CD4-positive, alpha-beta T cell (primary cell): ENCODE measurements around the gene ZNF135. TPM values are rescaled to one million over a fixed set of nuclear protein-coding genes. Genes with fewer than 3 reads are reported as not detected.

Experiments
- ATAC-seq: fragments of 200-7000 bp; cut with Tn5 transposase; one replicate; pipeline ENCODE4 v1.10.0; 2022; ENCODE audit warnings: mild to moderate bottlenecking; ENCODE audit not compliant: poor library complexity
- CTCF ChIA-PET: fragments of 350-600 bp; sonication (Branson Sonifier 250); formaldehyde crosslinking; loops from one replicate; lab custom pipeline; 2021; ENCODE audit warnings: antibody characterized with exemption, inconsistent platforms; lab: Charles Lee
- POLR2A ChIA-PET: fragments of 350-600 bp; sonication (Branson Sonifier 250); formaldehyde crosslinking; loops from one replicate; lab custom pipeline; 2021; ENCODE audit warnings: antibody characterized with exemption, inconsistent platforms; lab: Charles Lee
- DNase-seq, 14 experiments: peaks; one replicate each; pipeline ENCODE4 v3.0.0-alpha.2; 2013 to 2020; ENCODE audit warnings: mixed read lengths in 2 of 14
- H3K27ac ChIP-seq, 2 donors: one replicate each; pipeline versions ENCODE4 v1.5.1 to v1.7.0; 2013; ENCODE audit warnings: low read length in 2 of 2, low read depth in 1 of 2, mild to moderate bottlenecking in 1 of 2
- H3K27me3 ChIP-seq, 2 experiments: 1 replicate in 1 of 2; 2 replicates in 1 of 2; pipeline versions ENCODE4 v1.6.1 to v1.7.0; 2013; ENCODE audit warnings: low read length in 2 of 2, control low read depth in 1 of 2, mild to moderate bottlenecking in 1 of 2, moderate library complexity in 1 of 2; ENCODE audit not compliant: insufficient read depth in 2 of 2, control insufficient read depth in 1 of 2
- H3K36me3 ChIP-seq: one replicate; pipeline ENCODE4 v1.6.1; 2013; ENCODE audit warnings: low read length, control low read depth; ENCODE audit not compliant: insufficient read depth
- H3K4me1 ChIP-seq: one replicate; pipeline ENCODE4 v1.6.1; 2013; ENCODE audit warnings: low read length, control low read depth; ENCODE audit not compliant: insufficient read depth
- H3K4me3 ChIP-seq: one replicate; pipeline ENCODE4 v1.5.1; 2013; ENCODE audit warnings: mild to moderate bottlenecking, low read length, moderate library complexity
- H3K9me3 ChIP-seq, 2 experiments: 1 replicate in 1 of 2; 2 replicates in 1 of 2; pipeline versions ENCODE4 v1.6.1 to v1.7.0; 2013; ENCODE audit warnings: low read length in 2 of 2, mild to moderate bottlenecking in 2 of 2, control low read depth in 1 of 2, moderate library complexity in 1 of 2; ENCODE audit not compliant: control insufficient read depth in 1 of 2, insufficient read depth in 1 of 2
- H3K27ac Mint-ChIP-seq: one replicate; pipeline ENCODE4 v1.8.0; 2020; ENCODE audit warnings: mixed read lengths
- H3K27me3 Mint-ChIP-seq: one replicate; pipeline ENCODE4 v1.8.0; 2021; ENCODE audit warnings: mixed read lengths
- H3K36me3 Mint-ChIP-seq: one replicate; pipeline ENCODE4 v1.8.0; 2021; ENCODE audit warnings: low read depth, mixed read lengths
- H3K4me1 Mint-ChIP-seq: one replicate; pipeline ENCODE4 v1.8.0; 2021; ENCODE audit warnings: low read depth, mixed read lengths
- H3K4me3 Mint-ChIP-seq: one replicate; pipeline ENCODE4 v1.8.0; 2020; ENCODE audit warnings: mild to moderate bottlenecking, mixed read lengths
- H3K9me3 Mint-ChIP-seq: one replicate; pipeline ENCODE4 v1.8.0; 2020; ENCODE audit warnings: mixed read lengths
- intact Hi-C, 2 experiments: fragments of 100-400 bp; cut with DNase I in 1 of 2; cut with micrococcal nuclease in 1 of 2; formaldehyde crosslinking; loops; one replicate each; pipeline versions ENCODE4 v1.15.1 to v1.9.0; 2023 to 2025; cut with DNase I, micrococcal nuclease
- total RNA-seq, 174 experiments: library from RNA in 2 of 174; stranded (reverse) in 2 of 174; gene quantifications; one replicate each; pipeline ENCODE4 v1.2.3 and lab custom pipeline; 2021 to 2026
- TF ChIP-seq, protein P1 (sequence below): fragments of 200-600 bp; IDR thresholded peaks from one replicate; pipeline ENCODE4 v1.8.0; 2022; ENCODE audit warnings: antibody characterized with exemption, mild to moderate bottlenecking

Gene ZNF135
- total RNA-seq, 2 experiments from 2014 or later: 1.2 to 1.4 TPM

- intact Hi-C loops: loop anchor here (5.0 kb wide), 2 partner anchors 85 to 95 kb away; partner anchors contain the start of genes ZNF274 (in 1 of the 2) and ZNF606 (in 1 of the 2)
- Histone ChIP-seq H3K4me1 (peaks cover 22% of the 10 kb centered on the region), H3K27ac (no peak overlapping the region), H3K4me3 (no peak overlapping the region), H3K27me3 (no peaks in the 10 kb centered on the region), H3K9me3 (peaks cover 55 to 88% of the 10 kb centered on the region in 2 experiments), H3K36me3 (no peaks in the 10 kb centered on the region)
- CTCF ChIA-PET: no interaction called here
- peak in 1 of 14 experiments; percentile 20 for DNase-seq
- TF ChIP-seq, protein P1, sequence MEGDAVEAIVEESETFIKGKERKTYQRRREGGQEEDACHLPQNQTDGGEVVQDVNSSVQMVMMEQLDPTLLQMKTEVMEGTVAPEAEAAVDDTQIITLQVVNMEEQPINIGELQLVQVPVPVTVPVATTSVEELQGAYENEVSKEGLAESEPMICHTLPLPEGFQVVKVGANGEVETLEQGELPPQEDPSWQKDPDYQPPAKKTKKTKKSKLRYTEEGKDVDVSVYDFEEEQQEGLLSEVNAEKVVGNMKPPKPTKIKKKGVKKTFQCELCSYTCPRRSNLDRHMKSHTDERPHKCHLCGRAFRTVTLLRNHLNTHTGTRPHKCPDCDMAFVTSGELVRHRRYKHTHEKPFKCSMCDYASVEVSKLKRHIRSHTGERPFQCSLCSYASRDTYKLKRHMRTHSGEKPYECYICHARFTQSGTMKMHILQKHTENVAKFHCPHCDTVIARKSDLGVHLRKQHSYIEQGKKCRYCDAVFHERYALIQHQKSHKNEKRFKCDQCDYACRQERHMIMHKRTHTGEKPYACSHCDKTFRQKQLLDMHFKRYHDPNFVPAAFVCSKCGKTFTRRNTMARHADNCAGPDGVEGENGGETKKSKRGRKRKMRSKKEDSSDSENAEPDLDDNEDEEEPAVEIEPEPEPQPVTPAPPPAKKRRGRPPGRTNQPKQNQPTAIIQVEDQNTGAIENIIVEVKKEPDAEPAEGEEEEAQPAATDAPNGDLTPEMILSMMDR: no peak
- H3K27me3 Mint-ChIP-seq: no peaks in the 10 kb centered on the region
- peaks cover 11% of the 10 kb centered on the region for H3K9me3 Mint-ChIP-seq
- peak overlapping the region; percentile 97 for H3K27ac Mint-ChIP-seq
- ATAC-seq: no peak
- H3K4me3 Mint-ChIP-seq: peak overlapping the region; percentile 78
- H3K36me3 Mint-ChIP-seq: peaks cover 67% of the 10 kb centered on the region
- peaks cover 13% of the 10 kb centered on the region for H3K4me1 Mint-ChIP-seq
- POLR2A ChIA-PET: no interaction called here
Observed at GRCh38 chr19:58096884-58097283, 37.8 kb downstream of the ZNF135 start.

DNA sequence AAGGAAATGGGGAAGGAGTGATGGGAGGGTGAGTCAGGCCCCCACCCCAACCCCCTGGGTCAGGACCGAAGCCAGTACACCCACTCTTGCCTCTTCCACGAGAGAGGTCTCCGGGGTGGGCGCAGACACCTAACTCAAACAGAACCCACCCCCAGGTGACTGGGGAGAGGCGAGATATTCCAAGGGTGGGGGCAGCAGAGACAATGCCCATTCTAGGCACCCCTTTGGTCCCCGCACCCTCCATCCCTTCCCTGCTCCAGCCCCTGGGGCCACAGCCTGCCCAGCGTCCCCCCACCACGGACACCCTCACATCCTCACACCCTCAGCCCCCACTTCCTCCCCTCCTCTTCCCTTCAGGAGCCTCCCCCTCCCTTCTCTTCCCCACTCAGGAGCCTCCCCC, 38.3 kb downstream of the ZNF135 start:
- H3K4me3 ChIP-seq: peak overlapping the region; percentile 95

GRCh38 chr19:58097781-58098681, 38.9 kb downstream of the ZNF135 start, which contains the start of gene ZSCAN18:
ZSCAN18 (minus strand) TSS chr19:58098231; CDS start chr19:58090267, 7,964 bp downstream.
- Mint-ChIP-seq H3K36me3 (peaks cover 62% of the 10 kb centered on the region), H3K27ac (peak within 1 kb of the TSS; percentile 97), H3K9me3 (peaks cover 13% of the 10 kb centered on the region), H3K27me3 (no peaks in the 10 kb centered on the region), H3K4me1 (peaks cover 13% of the 10 kb centered on the region), H3K4me3 (peak within 1 kb of the TSS; percentile 84)
- ChIA-PET POLR2A (interaction anchor here (0.6 to 1.9 kb wide), 9 partner anchors 25 to 719 kb away, joined by 3 to 7 read pairs (median 3); partner anchors contain the start of genes ZNF135, ZNF274, ZNF551 and ZNF606), CTCF (interaction anchor here (1.0 kb wide), 1 partner anchor 96 kb away, joined by 3 read pairs; the partner anchor contains the start of gene ZNF606)
- DNase-seq (peak; percentile 89 to 99 (median 97)), ATAC-seq (peak; percentile 95)
- Histone ChIP-seq H3K4me1 (peaks cover 22% of the 10 kb centered on the region), H3K9me3 (peaks cover 55 to 87% of the 10 kb centered on the region in 2 experiments), H3K36me3 (no peaks in the 10 kb centered on the region), H3K27ac (peak within 1 kb of the TSS; percentile 96 to 100), H3K4me3 (peak within 1 kb of the TSS; percentile 95), H3K27me3 (no peaks in the 10 kb centered on the region)
- TF ChIP-seq, protein P1: no peak
- intact Hi-C loops: loop anchor here (5.0 kb wide), 2 partner anchors 84 to 96 kb away; partner anchors contain the start of genes ZNF274 (in 1 of the 2) and ZNF606 (in 1 of the 2)

More for the DNA sequence above, 38.3 kb downstream of the ZNF135 start:
- Histone ChIP-seq H3K4me1 (peaks cover 22% of the 10 kb centered on the region), H3K36me3 (no peaks in the 10 kb centered on the region), H3K27me3 (no peaks in the 10 kb centered on the region), H3K9me3 (peaks cover 56 to 88% of the 10 kb centered on the region in 2 experiments), H3K27ac (peak overlapping the region in 1 of 2 donors; percentile 96)
- Mint-ChIP-seq H3K27ac (peak overlapping the region; percentile 97), H3K9me3 (peaks cover 10% of the 10 kb centered on the region), H3K27me3 (no peaks in the 10 kb centered on the region), H3K36me3 (peaks cover 65% of the 10 kb centered on the region), H3K4me3 (peak overlapping the region; percentile 78), H3K4me1 (peaks cover 13% of the 10 kb centered on the region)
- DNase-seq: peak in 1 of 14 experiments; percentile 12
- TF ChIP-seq, protein P1: no peak
- POLR2A ChIA-PET: interaction anchor here (1.0 to 1.9 kb wide), 6 partner anchors 26 to 415 kb away, joined by 3 to 7 read pairs (median 3); partner anchors contain the start of genes ZNF274, ZNF551 and ZNF606
- CTCF ChIA-PET: no interaction called here
- ATAC-seq: no peak
- intact Hi-C loops: loop anchor here (5.0 kb wide), 2 partner anchors 85 to 95 kb away; partner anchors contain the start of genes ZNF274 (in 1 of the 2) and ZNF606 (in 1 of the 2)
